Breast epithelium (tissue), 3 donors: Measurements from ENCODE around the gene GCN1.

Source experiments
- CTCF ChIP-seq, 3 donors: fragments of 450-650 bp; IDR thresholded peaks; one replicate each; pipeline ENCODE4 v1.5.1; 2016 to 2017; ENCODE audit warnings: antibody characterized with exemption in 3 of 3, mild to moderate bottlenecking in 3 of 3, moderate library complexity in 3 of 3
- POLR2AphosphoS5 ChIP-seq, 3 donors: sonication (generic); formaldehyde crosslinking; IDR thresholded peaks; one replicate each; pipeline ENCODE4 v1.6.1; 2017; ENCODE audit warnings: antibody characterized with exemption in 3 of 3

GRCh38 chr12:120142231-120142877 is 52.2 kb downstream of the GCN1 start:
- TF ChIP-seq CTCF (IDR thresholded peaks at IDR 0.05) (no peak), POLR2AphosphoS5 (IDR thresholded peaks at IDR 0.05) (no peak)
